GM18526 (cell line): ENCODE results near the gene SPOCK3.

Experiments used
- POLR2A ChIP-seq: IDR thresholded peaks from 3 replicates; pipeline ENCODE4 v1.6.1; 2011; ENCODE audit not compliant: insufficient read length; ENCODE audit errors: extremely low read depth

The SPOCK3 gene

DNA sequence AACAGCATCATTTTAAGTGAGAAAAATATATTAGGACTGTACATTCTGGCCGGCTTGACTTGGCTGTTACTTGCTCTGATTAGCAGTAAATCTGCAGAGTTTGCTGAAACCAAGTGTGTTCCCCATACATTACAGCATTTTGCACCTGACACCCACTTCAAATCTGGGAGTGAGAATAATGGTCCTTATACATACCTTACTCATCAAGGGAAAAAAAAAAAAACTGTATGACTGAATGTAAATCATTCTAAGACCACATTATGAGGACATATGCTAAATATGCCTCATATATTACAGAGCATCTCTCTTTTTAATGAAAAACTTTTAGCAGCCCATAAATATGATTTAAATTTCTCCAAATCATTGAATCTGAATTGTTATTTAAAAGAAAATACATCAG is 406.7 kb downstream of the SPOCK3 start:
- TF ChIP-seq POLR2A, result no peak

- no peak for TF ChIP-seq POLR2A
Measured at GRCh38 chr4:166827167-166827566, 407.1 kb downstream of the SPOCK3 start.

DNA sequence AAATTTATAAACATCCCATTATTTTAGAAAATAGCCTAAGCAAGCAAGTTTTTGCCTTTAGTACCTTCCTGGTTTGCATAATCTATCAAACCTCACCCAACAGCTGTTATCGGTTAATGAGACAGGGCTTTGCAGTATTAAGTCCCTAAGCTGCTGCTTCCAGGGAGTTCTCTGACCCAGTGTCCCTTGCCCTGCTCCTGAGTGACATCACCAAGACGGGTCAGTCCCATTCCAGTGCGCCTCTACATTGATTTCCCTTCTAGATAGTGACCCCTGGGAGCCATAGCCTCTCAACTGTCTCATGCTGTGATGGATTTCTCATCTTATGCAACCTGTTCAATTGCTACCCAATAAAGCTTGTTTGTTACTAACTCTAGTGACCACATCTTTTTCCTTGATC is 410.4 kb downstream of the SPOCK3 start:
- no peak for TF ChIP-seq POLR2A

- no peak for TF ChIP-seq POLR2A
Measured at GRCh38 chr4:166823126-166823525, 411.2 kb downstream of the SPOCK3 start.

- no peak for TF ChIP-seq POLR2A
Measured at GRCh38 chr4:166822386-166822785, 411.9 kb downstream of the SPOCK3 start.

- TF ChIP-seq POLR2A, result no peak
Measured at GRCh38 chr4:166816890-166817289, 417.4 kb downstream of the SPOCK3 start.

DNA sequence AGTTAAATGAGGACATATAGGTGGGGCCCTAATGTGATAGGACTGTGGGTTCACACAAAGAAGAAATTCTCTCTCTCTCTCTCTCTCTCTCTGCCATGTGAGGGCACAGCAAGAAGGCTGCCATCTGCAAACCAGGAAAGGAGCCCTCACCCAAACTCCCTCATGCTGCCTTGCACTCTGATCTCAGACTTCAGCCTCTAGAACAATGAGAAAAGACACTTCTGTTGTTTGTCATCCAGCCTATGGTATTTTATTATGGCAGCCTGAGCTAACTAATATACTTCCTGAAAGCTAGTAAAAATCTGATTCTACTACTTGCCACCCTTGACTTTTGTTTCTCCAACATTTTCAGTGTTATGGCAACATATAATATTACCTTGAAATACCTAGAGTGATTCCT is 425.9 kb downstream of the SPOCK3 start:
- TF ChIP-seq POLR2A, result no peak

DNA sequence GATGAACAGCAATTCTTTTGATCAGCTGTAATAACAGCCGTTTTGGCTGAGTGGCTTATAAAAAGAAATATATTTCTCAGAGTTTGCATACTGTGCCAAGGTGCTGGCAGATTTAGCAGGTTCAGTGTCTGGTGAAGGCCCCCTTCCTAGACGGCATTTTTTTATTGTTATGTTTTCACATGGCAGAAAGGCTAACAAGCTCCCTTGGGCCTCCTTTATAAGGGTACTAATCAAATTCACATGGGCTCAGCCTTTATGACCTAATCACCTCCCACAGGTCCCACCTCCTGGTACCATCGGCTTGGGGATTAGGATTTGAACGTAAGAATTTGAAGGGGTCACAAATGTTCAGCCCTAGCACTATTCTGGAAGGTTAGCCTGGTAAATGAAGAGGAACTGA is 431.9 kb downstream of the SPOCK3 start:
- no peak for TF ChIP-seq POLR2A

- TF ChIP-seq POLR2A, result no peak
Measured at GRCh38 chr4:166798126-166798525, 436.2 kb downstream of the SPOCK3 start.

DNA sequence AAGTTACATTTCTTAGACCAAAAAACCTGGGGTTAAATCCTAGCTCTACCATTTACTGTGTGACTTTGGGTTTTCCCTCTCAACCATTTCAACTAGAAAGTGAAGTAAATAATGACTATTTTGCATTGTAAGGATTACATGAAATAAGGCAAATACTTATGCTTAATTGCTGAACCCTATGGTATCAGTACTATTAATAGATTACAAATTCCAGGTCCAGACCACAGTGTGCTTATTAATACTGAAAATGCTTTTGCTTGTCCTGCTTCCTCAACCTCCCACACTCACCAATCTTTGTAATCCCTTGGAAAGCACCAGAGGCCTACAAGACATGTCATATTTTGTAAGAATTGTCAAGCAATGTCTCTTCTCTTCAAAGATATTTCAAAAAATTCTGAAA is 456.5 kb downstream of the SPOCK3 start:
- no peak for TF ChIP-seq POLR2A

GRCh38 chr4:166763018-166763417 is 471.3 kb downstream of the SPOCK3 start:
- TF ChIP-seq POLR2A, result no peak

- no peak for TF ChIP-seq POLR2A
Measured at GRCh38 chr4:166741742-166742141, 492.6 kb downstream of the SPOCK3 start.

DNA sequence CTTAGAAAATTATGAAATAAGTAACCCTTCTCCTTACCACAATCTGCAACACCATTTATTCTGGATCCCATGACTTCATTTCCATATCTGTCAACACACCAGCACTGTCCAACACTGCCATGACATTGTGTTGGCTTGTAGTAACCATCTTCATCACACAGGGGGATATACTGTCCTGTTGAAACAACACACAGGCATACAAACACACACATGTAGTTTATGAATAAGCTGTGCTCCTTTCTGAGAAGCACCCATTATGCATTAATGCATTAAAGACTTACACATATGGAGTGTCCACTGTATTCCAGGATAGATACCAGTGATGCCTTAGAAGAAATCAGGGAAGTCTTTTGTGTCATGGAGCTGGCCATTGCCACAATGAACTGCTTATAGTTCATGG is 496.9 kb downstream of the SPOCK3 start:
- TF ChIP-seq POLR2A, result no peak

DNA sequence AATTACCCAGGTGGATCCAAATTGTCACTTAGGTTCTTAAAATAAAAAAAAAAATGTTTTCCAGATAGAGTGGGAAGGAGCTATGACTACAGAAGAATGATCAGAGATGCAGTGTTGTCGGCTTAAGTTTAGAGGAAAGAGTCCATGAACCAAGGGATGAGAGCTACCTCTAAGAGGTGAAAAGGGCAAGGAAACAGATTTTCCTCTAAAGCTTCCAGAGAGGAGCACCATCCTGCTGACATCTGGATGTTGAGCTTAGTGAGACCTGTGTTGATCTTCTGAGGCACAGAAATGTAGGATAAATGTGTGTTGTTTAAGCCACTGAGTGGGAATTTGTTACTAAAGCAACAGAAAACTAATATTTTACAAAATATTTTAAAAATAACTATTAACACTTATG is 498.7 kb downstream of the SPOCK3 start:
- TF ChIP-seq POLR2A, result no peak

DNA sequence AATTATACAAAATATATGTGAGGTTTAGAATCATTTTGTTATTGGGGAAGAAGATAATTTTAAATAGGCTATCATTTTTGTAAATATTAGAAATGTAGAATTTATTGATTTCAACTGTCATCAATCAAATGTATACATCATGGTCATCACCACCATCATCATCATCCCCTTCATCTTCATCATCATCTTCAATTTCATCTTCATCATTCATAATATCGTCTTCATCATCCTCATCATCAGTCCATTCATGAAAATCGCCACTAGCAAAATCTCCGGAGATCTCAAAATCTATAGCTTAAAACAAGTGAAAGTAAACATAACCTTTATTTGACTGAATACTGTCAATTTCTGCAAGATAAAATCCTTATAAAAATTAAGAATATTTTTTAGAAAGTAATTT is 499.5 kb downstream of the SPOCK3 start:
- TF ChIP-seq POLR2A, result no peak

DNA sequence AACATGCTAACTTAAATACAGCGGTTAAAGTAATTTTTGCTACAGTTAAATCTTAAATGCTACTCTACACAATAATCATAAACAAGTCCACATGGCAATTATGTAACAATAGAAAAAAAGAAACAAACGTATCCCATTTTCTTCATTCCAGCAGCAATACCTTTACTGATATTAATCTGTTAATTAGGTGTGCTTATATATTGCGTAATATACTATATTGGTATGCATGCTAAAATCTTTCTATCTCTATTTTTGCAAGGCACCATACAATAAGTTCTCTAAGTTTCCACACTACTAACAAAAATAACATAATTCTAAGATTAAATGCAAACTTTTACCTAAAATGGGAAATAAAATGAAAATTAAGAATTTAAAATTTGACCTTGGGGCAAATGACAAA is 500.6 kb downstream of the SPOCK3 start:
- TF ChIP-seq POLR2A, result no peak

DNA sequence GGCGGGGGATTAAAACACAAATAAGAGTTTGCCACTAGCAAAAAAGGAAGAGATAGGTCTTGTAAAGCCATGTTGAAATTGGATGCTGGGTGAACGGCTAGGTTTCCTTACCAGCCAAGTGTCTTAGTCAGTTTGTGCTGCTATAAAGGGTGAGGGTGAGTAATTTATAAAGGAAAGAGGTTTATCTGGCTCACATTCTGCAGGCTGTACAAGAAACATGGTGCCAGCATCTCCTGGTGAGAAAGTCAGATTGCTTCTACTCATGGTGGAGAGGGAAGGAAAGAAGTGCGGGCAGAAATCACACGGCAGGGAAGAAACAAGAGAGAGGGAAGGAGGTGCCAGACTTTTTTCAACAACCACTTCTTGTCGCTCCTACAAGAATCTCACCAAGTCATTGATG is 507.5 kb downstream of the SPOCK3 start:
- TF ChIP-seq POLR2A, result no peak

- TF ChIP-seq POLR2A, result no peak
Measured at GRCh38 chr4:166724369-166724768, 509.9 kb downstream of the SPOCK3 start.
